ENCODE data around the gene ZNF264.
"Not testable (repeated sequence)": the region's sequence is repeated elsewhere in the genome, so short reads cannot be mapped to it uniquely, and the experiment has no call there.

Gene ZNF264

GRCh38 chr19:57167385-57167784, 23.9 kb upstream of the ZNF264 start, which contains the start of gene DUXA:
DUXA (minus strand) TSS chr19:57167485; CDS start chr19:57167443, 42 bp downstream.
- H3K4me1 ChIP-seq = peaks cover 0 to 12% (median 5%) of the 10 kb centered on the region in 4 donors
- intact Hi-C loops (cut with DNase I; ENCODE audit: low total_unique reads) = no loop called here
- H3K27ac ChIP-seq = peak within 1 kb of the TSS in 1 of 2 donors; percentile 13
- no peak within 1 kb of the TSS for H3K4me3 ChIP-seq
- TF ChIP-seq CTCF (IDR thresholded peaks at IDR 0.05) = no peak
- H3K9me3 ChIP-seq = no peaks in the 10 kb centered on the region
- no peak for DNase-seq
- H3K36me3 ChIP-seq = no peaks in the 10 kb centered on the region
- H3K27me3 ChIP-seq = no peaks in the 10 kb centered on the region

GRCh38 chr19:57171551-57172081, 19.7 kb upstream of the ZNF264 start:
- H3K9me3 ChIP-seq = peaks cover 0 to 13% (median 6%) of the 10 kb centered on the region in 3 donors
- peaks cover 0 to 3% (median 3%) of the 10 kb centered on the region in 3 donors for H3K36me3 ChIP-seq
- intact Hi-C loops (cut with DNase I; ENCODE audit: low total_unique reads) = no loop called here
- peak overlapping the region; percentile 50 to 57 for H3K4me3 ChIP-seq
- DNase-seq = peak in 1 of 2 donors; percentile 56
- H3K4me1 ChIP-seq = peaks cover 0 to 9% (median 4%) of the 10 kb centered on the region in 4 donors
- no peaks in the 10 kb centered on the region for H3K27me3 ChIP-seq
- peak overlapping the region; percentile 69 to 73 for H3K27ac ChIP-seq
- TF ChIP-seq CTCF (IDR thresholded peaks at IDR 0.05) = no peak

- intact Hi-C loops (cut with DNase I; ENCODE audit: low total_unique reads) = no loop called here
- H3K27me3 ChIP-seq = no peaks in the 10 kb centered on the region
- DNase-seq = no peak
- TF ChIP-seq CTCF (IDR thresholded peaks at IDR 0.05) = no peak
- H3K4me3 ChIP-seq = no peak overlapping the region
- peaks cover 20 to 23% (median 21%) of the 10 kb centered on the region in 3 donors for H3K36me3 ChIP-seq
- H3K27ac ChIP-seq = no peak overlapping the region
- H3K4me1 ChIP-seq = peaks cover 4 to 23% (median 17%) of the 10 kb centered on the region in 4 donors
- H3K9me3 ChIP-seq = peaks cover 0 to 7% (median 0%) of the 10 kb centered on the region in 3 donors
Measured at GRCh38 chr19:57190301-57190700, 999 bp upstream of the ZNF264 start.

GRCh38 chr19:57192077-57192420, 749 bp downstream of the ZNF264 start:
- Histone ChIP-seq H3K9me3 (peaks cover 0 to 6% (median 0%) of the 10 kb centered on the region in 3 donors), H3K36me3 (peaks cover 38 to 40% (median 39%) of the 10 kb centered on the region in 3 donors), H3K4me3 (peak overlapping the region; percentile 90 to 99), H3K4me1 (peaks cover 4 to 23% (median 17%) of the 10 kb centered on the region in 4 donors), H3K27ac (peak overlapping the region; percentile 89 to 95), H3K27me3 (no peaks in the 10 kb centered on the region)
- DNase-seq = no peak
- intact Hi-C loops (cut with DNase I; ENCODE audit: low total_unique reads) = no loop called here
- TF ChIP-seq CTCF (IDR thresholded peaks at IDR 0.05) = no peak

- intact Hi-C loops (cut with DNase I; ENCODE audit: low total_unique reads) = no loop called here
- Histone ChIP-seq H3K27me3 (no peaks in the 10 kb centered on the region), H3K4me1 (peaks cover 4 to 23% (median 17%) of the 10 kb centered on the region in 4 donors), H3K36me3 (peaks cover 47 to 50% (median 48%) of the 10 kb centered on the region in 3 donors), H3K27ac (no peak overlapping the region), H3K4me3 (peak overlapping the region; percentile 90 to 99), H3K9me3 (peaks cover 0 to 5% (median 0%) of the 10 kb centered on the region in 3 donors)
- no peak for TF ChIP-seq CTCF (IDR thresholded peaks at IDR 0.05)
- DNase-seq = no peak
Measured at GRCh38 chr19:57192993-57193392, 1.7 kb downstream of the ZNF264 start.

GRCh38 chr19:57197874-57198273, 6.6 kb downstream of the ZNF264 start:
- Histone ChIP-seq H3K36me3 (peaks cover 95 to 96% (median 96%) of the 10 kb centered on the region in 3 donors), H3K9me3 (peaks cover 0 to 24% (median 6%) of the 10 kb centered on the region in 3 donors), H3K4me1 (peaks cover 0 to 11% (median 8%) of the 10 kb centered on the region in 4 donors)
- H3K27me3 ChIP-seq; H3K4me3 ChIP-seq; intact Hi-C loops (cut with DNase I; ENCODE audit: low total_unique reads); H3K27ac ChIP-seq; DNase-seq: not testable (repeated sequence)
